GM10248 (cell line): ENCODE measurements around the gene STAT5A.
A peak's percentile ranks its signal among the peaks of the same experiment; 100 is the strongest.
"Not testable (repeated sequence)": the region's sequence is repeated elsewhere in the genome, so short reads cannot be mapped to it uniquely, and the experiment has no call there.

Experiments used
- CTCF ChIA-PET: fragments of 300-600 bp; sonication (Branson Sonifier 250); formaldehyde crosslinking; extraction: SDS; loops from one replicate; lab custom pipeline; 2021; ENCODE audit warnings: antibody characterized with exemption; lab: Yijun Ruan, JAX
- POLR2A ChIA-PET: fragments of 350-650 bp; sonication (Branson Sonifier 250); formaldehyde crosslinking; extraction: SDS; loops from one replicate; lab custom pipeline; 2020; ENCODE audit warnings: antibody characterized with exemption; lab: Yijun Ruan, JAX
- DNase-seq: peaks from one replicate; pipeline ENCODE4 v3.0.0; 2012; ENCODE audit errors: extremely low spot score
- CTCF ChIP-seq: IDR thresholded peaks from 2 replicates; pipeline ENCODE4 v1.5.1; 2012; ENCODE audit warnings: mild to moderate bottlenecking, low read depth; ENCODE audit errors: extremely low read depth, missing control alignments, control extremely low read depth

STAT5A gene

GRCh38 chr17:42317266-42317845, 29.1 kb downstream of the STAT5A start:
- TF ChIP-seq CTCF = no peak
- POLR2A ChIA-PET = no interaction called here
- CTCF ChIA-PET = interaction anchor here (0.7 to 31.0 kb wide), 4 partner anchors 20 to 210 kb away, joined by 3 to 890 read pairs (median 4); partner anchors contain the start of gene STAT3
- no peak for DNase-seq

- POLR2A ChIA-PET = not testable (repeated sequence)
These were observed 29.7 kb downstream of the STAT5A start for GRCh38 chr17:42317967-42318366.

GRCh38 chr17:42321555-42321954, 33.3 kb downstream of the STAT5A start:
- DNase-seq = no peak
- no peak for TF ChIP-seq CTCF
- CTCF ChIA-PET = interaction anchor here (0.7 to 31.0 kb wide), 14 partner anchors 10 to 206 kb away, joined by 3 to 890 read pairs (median 4); partner anchors contain the start of gene STAT3
- POLR2A ChIA-PET = interaction anchor here (1.0 to 1.4 kb wide), 2 partner anchors 9 to 67 kb away, joined by 3 to 12 read pairs; partner anchors contain the start of gene STAT3

More at GRCh38 chr17:42317967-42318366, 29.7 kb downstream of the STAT5A start:
- CTCF ChIA-PET = interaction anchor here (0.9 to 31.0 kb wide), 5 partner anchors 20 to 209 kb away, joined by 3 to 890 read pairs (median 4); partner anchors contain the start of gene STAT3
- DNase-seq = not testable (repeated sequence)

GRCh38 chr17:42322382-42323267, 34.3 kb downstream of the STAT5A start:
- TF ChIP-seq CTCF = peak; percentile 99
- peak; percentile 88 for DNase-seq
- CTCF ChIA-PET = interaction anchor here (0.7 to 31.0 kb wide), 22 partner anchors 10 to 198 kb away, joined by 3 to 890 read pairs (median 4); partner anchors contain the start of genes CAVIN1, KCNH4 and STAT3
- POLR2A ChIA-PET = interaction anchor here (1.4 kb wide), 1 partner anchor 10 kb away, joined by 12 read pairs; no protein-coding TSS in a partner anchor

- DNase-seq = no peak
- ChIA-PET CTCF (interaction anchor here (0.7 to 31.0 kb wide), 13 partner anchors 10 to 255 kb away, joined by 3 to 890 read pairs (median 6); partner anchors contain the start of genes CAVIN1, KCNH4 and STAT3), POLR2A (no interaction called here)
- TF ChIP-seq CTCF = no peak
These were observed 35.0 kb downstream of the STAT5A start for GRCh38 chr17:42323268-42323773.

- POLR2A ChIA-PET = no interaction called here
- DNase-seq = no peak
- CTCF ChIA-PET = interaction anchor here (2.7 to 31.0 kb wide), 3 partner anchors 12 to 77 kb away, joined by 11 to 890 read pairs (median 85); partner anchors contain the start of gene STAT3
- TF ChIP-seq CTCF = no peak
These were observed 36.7 kb downstream of the STAT5A start for GRCh38 chr17:42325026-42325425.
